HCT116 (cell line): Measurements from ENCODE around the gene ZNF423. TPM values are rescaled to one million over a fixed set of nuclear protein-coding genes. Genes with fewer than 3 reads are reported as not detected.

Source experiments
- ATAC-seq: fragments of 200-7000 bp; cut with Tn5 transposase; 2 replicates; pipeline ENCODE4 v1.9.1; 2020; ENCODE audit warnings: mild to moderate bottlenecking, moderate library complexity
- BruUV-seq: library from RNA; stranded (reverse); fragments of 400-500 nt; replicated peaks from 2 replicates; lab custom pipeline; 2021; lab: Mats Ljungman, UMichigan
- CTCF ChIA-PET: fragments of 300-600 bp; sonication (Branson Sonifier 250); formaldehyde crosslinking; loops from one replicate; lab custom pipeline; 2021; ENCODE audit warnings: antibody characterized with exemption; lab: Charles Lee
- POLR2A ChIA-PET: fragments of 300-600, 350-600 bp; sonication (Branson Sonifier 250); formaldehyde crosslinking; loops from one replicate; lab custom pipeline; 2021; ENCODE audit warnings: antibody characterized with exemption; lab: Charles Lee
- RAD21 ChIA-PET, 2 experiments: fragments of 300-600 bp; sonication (Branson Sonifier 250); formaldehyde crosslinking; loops; one replicate each; lab custom pipeline; 2023; ENCODE audit warnings: low total read pairs in 2 of 2; ENCODE audit not compliant: uncharacterized antibody in 2 of 2, unreplicated experiment in 2 of 2, low non-redundant PET in 1 of 2; lab: Charles Lee
- DNase-seq: peaks from one replicate; pipeline ENCODE4 v3.0.0-alpha.2; 2010; ENCODE audit warnings: low read depth, low spot score
- H2AFZ ChIP-seq: fragments of 200-600 bp; shearing (Covaris generic), sonication (generic); 2 replicates; pipeline ENCODE4 v1.6.1; 2017; ENCODE audit warnings: low read depth, mixed run types, mixed read lengths, antibody characterized with exemption, low read length; ENCODE audit not compliant: poor library complexity, severe bottlenecking
- H3K27ac ChIP-seq: 2 replicates; pipeline ENCODE4 v1.5.1; 2012; ENCODE audit warnings: low read depth, low read length
- H3K27me3 ChIP-seq: fragments of 200-600 bp; sonication (generic); 2 replicates; pipeline ENCODE4 v1.6.1; 2016; ENCODE audit warnings: mixed run types, low read length, mixed read lengths; ENCODE audit not compliant: insufficient read depth
- H3K36me3 ChIP-seq, 2 experiments: fragments of 200-500 bp in 1 of 2; fragments of 200-600 bp in 1 of 2; sonication (Bioruptor generic) in 1 of 2; sonication (generic) in 1 of 2; 2 replicates each; pipeline versions ENCODE4 v1.5.1 to v1.6.1; 2014 to 2016; ENCODE audit warnings: low read length in 2 of 2, inconsistent platforms in 1 of 2, mixed read lengths in 1 of 2, mixed run types in 1 of 2; ENCODE audit not compliant: insufficient read depth in 2 of 2, control insufficient read depth in 1 of 2
- H3K4me1 ChIP-seq, 2 experiments: fragments of 200-600 bp in 1 of 2; sonication (generic) in 1 of 2; 2 replicates each; pipeline versions ENCODE4 v1.5.1 to v1.6.1; 2012 to 2017; ENCODE audit warnings: low read length in 2 of 2, inconsistent platforms in 1 of 2, mild to moderate bottlenecking in 1 of 2, mixed read lengths in 1 of 2, mixed run types in 1 of 2, moderate library complexity in 1 of 2; ENCODE audit not compliant: insufficient read depth in 2 of 2, control insufficient read depth in 1 of 2
- H3K4me2 ChIP-seq: fragments of 200-600 bp; sonication (generic); 2 replicates; pipeline ENCODE4 v1.6.1; 2017; ENCODE audit warnings: mixed run types, low read length, mixed read lengths
- H3K4me3 ChIP-seq, 2 experiments: fragments of 200-600 bp in 1 of 2; sonication (generic) in 1 of 2; replicated peaks in 1 of 2; 2 replicates each; pipeline ENCODE4 v1.5.1; 2011 to 2016; ENCODE audit warnings: low read length in 2 of 2, control low read depth in 1 of 2, low read depth in 1 of 2, mild to moderate bottlenecking in 1 of 2, mixed read lengths in 1 of 2, mixed run types in 1 of 2
- H3K79me2 ChIP-seq: fragments of 200-600 bp; sonication (generic); 2 replicates; pipeline ENCODE4 v1.6.1; 2017; ENCODE audit warnings: mild to moderate bottlenecking, mixed run types, low read length, moderate library complexity, mixed read lengths; ENCODE audit not compliant: insufficient read depth
- H3K9ac ChIP-seq: fragments of 200-600 bp; sonication (generic); 2 replicates; pipeline ENCODE4 v1.6.1; 2016; ENCODE audit warnings: low read length, mixed read lengths
- H3K9me2 ChIP-seq: fragments of 200-600 bp; sonication (generic), shearing (Covaris generic); 2 replicates; pipeline ENCODE4 v1.6.1; 2017; ENCODE audit warnings: mixed run types, mild to moderate bottlenecking, moderate library complexity; ENCODE audit not compliant: insufficient read depth
- H3K9me3 ChIP-seq, 2 experiments: fragments of 200-500 bp in 1 of 2; fragments of 200-600 bp in 1 of 2; sonication (Bioruptor generic) in 1 of 2; sonication (generic) in 1 of 2; 2 replicates each; pipeline ENCODE4 v1.6.1; 2014 to 2017; ENCODE audit warnings: low read length in 2 of 2, mixed read lengths in 2 of 2, inconsistent platforms in 1 of 2, low read depth in 1 of 2, mild to moderate bottlenecking in 1 of 2, mixed run types in 1 of 2, moderate library complexity in 1 of 2; ENCODE audit not compliant: control insufficient read depth in 1 of 2, insufficient read depth in 1 of 2
- H4K20me1 ChIP-seq: fragments of 200-600 bp; sonication (generic), shearing (Covaris generic); 2 replicates; pipeline ENCODE4 v1.6.1; 2017; ENCODE audit warnings: mixed run types, mild to moderate bottlenecking, moderate library complexity; ENCODE audit not compliant: insufficient read depth
- ATF3 ChIP-seq: IDR thresholded peaks from 2 replicates; pipeline ENCODE4 v1.6.1; 2012
- CEBPB ChIP-seq: IDR thresholded peaks from 2 replicates; pipeline ENCODE4 v1.6.1; 2012; ENCODE audit warnings: low read depth
- CTCF ChIP-seq, 3 experiments: fragments of 200-600 bp in 1 of 3; sonication (generic) in 1 of 3; IDR thresholded peaks in 2 of 3; conservative IDR thresholded peaks in 1 of 3; 2 replicates each; pipeline ENCODE4 v1.5.1; 2012 to 2017; ENCODE audit warnings: low read depth in 2 of 3, low read length in 2 of 3, antibody characterized with exemption in 1 of 3, borderline replicate concordance in 1 of 3, control low read depth in 1 of 3, mild to moderate bottlenecking in 1 of 3, mixed read lengths in 1 of 3, mixed run types in 1 of 3, moderate library complexity in 1 of 3; ENCODE audit not compliant: insufficient read depth in 1 of 3
- JUND ChIP-seq: IDR thresholded peaks from 2 replicates; pipeline ENCODE4 v1.6.1; 2012
- MAX ChIP-seq: IDR thresholded peaks from 2 replicates; pipeline ENCODE4 v1.6.1; 2012
- SRF ChIP-seq: IDR thresholded peaks from 2 replicates; pipeline ENCODE4 v1.6.1; 2012; ENCODE audit warnings: low read depth
- ZFX ChIP-seq: fragments of 450-650 bp; IDR thresholded peaks from 2 replicates; pipeline ENCODE4 v1.6.1; 2017
- intact Hi-C: fragments of 100-400 bp; cut with micrococcal nuclease; formaldehyde crosslinking; loops from 2 replicates; pipeline ENCODE4 v1.10.0; 2022
- total RNA-seq: library from RNA; stranded (reverse); gene quantifications from one replicate; pipeline ENCODE4 v1.2.1, GENCODE V29; 2021; ENCODE audit not compliant: unreplicated experiment

The ZNF423 gene
- total RNA-seq, 1 experiment from 2014 or later = 0.22 TPM

- TF ChIP-seq SRF (no peak), CTCF (IDR thresholded peaks at IDR 0.05 in 2 of 3, conservative IDR thresholded peaks at IDR 0.05 in 1 of 3; ENCODE audit: borderline replicate concordance in 1 of 3, insufficient read depth in 1 of 3, low read depth in 2 of 3, low read length in 2 of 3) (no peak), MAX (no peak), ZFX (no peak), ATF3 (no peak)
- TF ChIP-seq, all 23 proteins: peak for 0
- Histone ChIP-seq H3K27me3 (no peaks in the 10 kb centered on the region), H4K20me1 (no peaks in the 10 kb centered on the region), H2AFZ (no peak overlapping the region), H3K9me3 (no peaks in the 10 kb centered on the region), H3K27ac (no peak overlapping the region), H3K9me2 (no peaks in the 10 kb centered on the region), H3K9ac (no peak overlapping the region), H3K79me2 (no peaks in the 10 kb centered on the region), H3K4me3 (no peak overlapping the region), H3K36me3 (no peaks in the 10 kb centered on the region), H3K4me1 (no peaks in the 10 kb centered on the region), H3K4me2 (no peak overlapping the region)
- ATAC-seq (no peak), DNase-seq (no peak)
- RAD21 ChIA-PET = no interaction called here
- intact Hi-C loops = no loop called here
- CTCF ChIA-PET = no interaction called here
- no TSS peak for BruUV-seq
- POLR2A ChIA-PET = no interaction called here
Observed at GRCh38 chr16:49499414-49499785, 356.5 kb downstream of the ZNF423 start.

GRCh38 chr16:49498666-49499413 lies 357.1 kb downstream of the ZNF423 start:
- POLR2A ChIA-PET = no interaction called here
- Histone ChIP-seq H3K4me2 (no peak overlapping the region), H3K27me3 (no peaks in the 10 kb centered on the region), H3K4me1 (no peaks in the 10 kb centered on the region), H3K4me3 (no peak overlapping the region), H3K27ac (no peak overlapping the region), H3K9me2 (no peaks in the 10 kb centered on the region), H2AFZ (no peak overlapping the region), H3K9me3 (no peaks in the 10 kb centered on the region), H4K20me1 (no peaks in the 10 kb centered on the region), H3K79me2 (no peaks in the 10 kb centered on the region), H3K9ac (no peak overlapping the region), H3K36me3 (no peaks in the 10 kb centered on the region)
- ATAC-seq (no peak), DNase-seq (no peak)
- RAD21 ChIA-PET = no interaction called here
- no peak for TF ChIP-seq CTCF (IDR thresholded peaks at IDR 0.05 in 2 of 3, conservative IDR thresholded peaks at IDR 0.05 in 1 of 3; ENCODE audit: borderline replicate concordance in 1 of 3, insufficient read depth in 1 of 3, low read depth in 2 of 3, low read length in 2 of 3)
- no peak for TF ChIP-seq ZFX
- no peak for TF ChIP-seq SRF
- TF ChIP-seq JUND = no peak
- TF ChIP-seq CEBPB = no peak
- BruUV-seq = no TSS peak
- intact Hi-C loops = no loop called here
- CTCF ChIA-PET = no interaction called here
